Measurements from ENCODE around the gene SAMD4A.

SAMD4A gene

DNA sequence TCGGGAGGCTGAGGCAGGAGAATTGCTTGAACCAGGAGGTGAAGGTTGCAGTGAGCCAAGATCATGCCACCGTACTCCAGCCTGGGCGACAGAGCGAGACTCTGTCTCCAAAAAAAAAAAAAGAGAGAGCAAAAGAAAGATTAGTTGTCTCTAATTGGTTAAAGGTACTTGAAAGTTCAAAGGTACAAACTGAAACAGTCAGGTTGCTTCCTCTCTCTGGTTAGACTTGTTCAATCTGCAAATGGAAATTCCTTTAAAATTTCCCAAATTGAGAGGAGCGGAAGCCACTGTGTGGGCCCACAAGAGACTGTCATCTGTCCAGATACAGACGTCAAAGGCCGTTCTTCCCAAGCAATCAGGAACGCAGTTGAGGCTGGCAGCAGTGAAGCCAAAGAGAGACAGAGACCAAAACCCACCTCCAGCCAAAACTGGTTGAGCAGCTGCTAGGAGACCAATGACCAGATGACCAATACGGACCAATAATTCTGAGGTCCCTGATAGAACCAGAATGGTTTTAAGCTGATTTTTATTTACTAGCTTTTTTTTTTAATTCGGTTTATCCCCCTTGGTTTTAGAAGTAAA lies 272.1 kb downstream of the SAMD4A start:
- Histone ChIP-seq H3K27ac (ENCODE audit: low read length) (no peak overlapping the region), H3K4me3 (ENCODE audit: low read length) (no peak overlapping the region), H3K36me3 (ENCODE audit: control insufficient read depth, low read depth, low read length) (no peaks in the 10 kb centered on the region), H3K4me1 (ENCODE audit: control insufficient read depth, low read depth, low read length) (no peaks in the 10 kb centered on the region), H3K9ac (ENCODE audit: low read length) (no peak overlapping the region), H3K27me3 (ENCODE audit: control insufficient read depth, insufficient read depth, low read length) (no peaks in the 10 kb centered on the region), H3K9me3 (ENCODE audit: control insufficient read depth, low read depth, low read length) (no peaks in the 10 kb centered on the region)

DNA sequence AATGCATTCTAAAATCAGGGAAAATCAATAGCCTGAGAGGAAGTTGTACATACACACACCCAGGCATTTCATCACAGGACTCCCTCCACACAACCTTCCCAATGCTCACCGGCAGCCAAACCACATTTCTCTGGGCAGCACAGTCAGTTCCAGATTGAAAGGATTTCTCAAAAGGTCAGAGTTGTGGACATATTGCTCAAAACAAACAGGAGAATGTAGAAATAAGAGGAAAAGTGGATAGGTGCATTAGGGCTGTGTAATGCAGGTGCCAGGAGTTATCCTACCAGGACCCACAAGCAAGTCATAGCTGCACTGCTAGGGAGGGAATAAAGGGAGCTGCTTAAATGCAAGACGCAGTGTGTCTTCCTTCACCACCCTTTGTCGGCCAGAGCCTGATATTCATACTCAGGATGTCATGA lies 272.8 kb downstream of the SAMD4A start:
- H3K9me3 ChIP-seq (ENCODE audit: control insufficient read depth, low read depth, low read length) = no peaks in the 10 kb centered on the region

DNA sequence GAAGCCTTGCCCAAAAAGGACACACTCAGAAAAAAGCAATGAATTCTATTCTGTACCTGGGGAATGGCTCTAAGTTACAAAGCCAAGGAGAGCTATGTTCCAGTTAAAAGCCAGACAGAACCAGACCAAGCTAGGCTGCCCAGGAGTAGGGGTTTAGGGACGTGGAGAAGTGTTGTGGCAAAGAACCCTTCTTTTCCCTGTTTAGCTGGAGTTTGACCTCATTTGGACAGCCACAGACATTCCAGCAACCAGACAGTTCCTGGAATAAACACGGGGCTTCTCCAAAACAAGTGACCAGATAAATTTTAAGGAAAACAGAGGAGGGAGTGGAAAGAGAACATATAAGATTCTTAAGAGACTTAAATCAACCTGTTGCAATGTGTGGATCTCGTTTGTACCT lies 273.4 kb downstream of the SAMD4A start:
- Histone ChIP-seq H3K4me3 (ENCODE audit: low read length) (no peak overlapping the region), H3K27ac (ENCODE audit: low read length) (no peak overlapping the region), H3K9me3 (ENCODE audit: control insufficient read depth, low read depth, low read length) (no peaks in the 10 kb centered on the region), H3K27me3 (ENCODE audit: control insufficient read depth, insufficient read depth, low read length) (no peaks in the 10 kb centered on the region), H3K36me3 (ENCODE audit: control insufficient read depth, low read depth, low read length) (no peaks in the 10 kb centered on the region), H3K9ac (ENCODE audit: low read length) (no peak overlapping the region), H3K4me1 (ENCODE audit: control insufficient read depth, low read depth, low read length) (no peaks in the 10 kb centered on the region)

More for the DNA sequence above, 272.8 kb downstream of the SAMD4A start:
- H3K9ac ChIP-seq (ENCODE audit: low read length) = no peak overlapping the region
- no peaks in the 10 kb centered on the region for H3K27me3 ChIP-seq (ENCODE audit: control insufficient read depth, insufficient read depth, low read length)
- H3K4me3 ChIP-seq (ENCODE audit: low read length) = no peak overlapping the region
- no peaks in the 10 kb centered on the region for H3K4me1 ChIP-seq (ENCODE audit: control insufficient read depth, low read depth, low read length)
- no peak overlapping the region for H3K27ac ChIP-seq (ENCODE audit: low read length)
- no peaks in the 10 kb centered on the region for H3K36me3 ChIP-seq (ENCODE audit: control insufficient read depth, low read depth, low read length)

DNA sequence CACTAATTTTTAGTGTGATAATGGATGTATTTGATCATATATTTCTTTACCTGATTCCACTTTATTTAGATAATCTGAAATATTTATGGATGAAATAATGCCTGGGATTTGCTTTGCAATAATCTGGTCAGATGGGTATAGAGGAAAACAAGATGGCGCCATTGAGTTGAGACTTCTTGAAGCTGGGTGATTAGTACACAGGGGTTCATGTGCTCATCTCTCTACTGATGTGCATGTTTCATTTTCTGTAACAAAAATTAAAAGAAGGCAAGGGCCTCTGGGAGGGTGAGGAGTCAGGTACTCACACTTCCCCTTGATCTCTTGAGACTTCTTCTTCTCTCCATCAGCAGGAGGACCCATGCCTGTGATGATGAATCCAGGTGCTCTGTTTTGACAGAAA lies 273.9 kb downstream of the SAMD4A start:
- Histone ChIP-seq H3K9ac (ENCODE audit: low read length) (no peak overlapping the region), H3K27me3 (ENCODE audit: control insufficient read depth, insufficient read depth, low read length) (no peaks in the 10 kb centered on the region), H3K9me3 (ENCODE audit: control insufficient read depth, low read depth, low read length) (no peaks in the 10 kb centered on the region), H3K36me3 (ENCODE audit: control insufficient read depth, low read depth, low read length) (no peaks in the 10 kb centered on the region), H3K4me1 (ENCODE audit: control insufficient read depth, low read depth, low read length) (no peaks in the 10 kb centered on the region), H3K4me3 (ENCODE audit: low read length) (no peak overlapping the region), H3K27ac (ENCODE audit: low read length) (no peak overlapping the region)

Data from iPS-18a (cell line).